GM18508 (cell line): ENCODE data around the gene ENTPD6.
"Not testable (repeated sequence)": the region's sequence is repeated elsewhere in the genome, so short reads cannot be mapped to it uniquely, and the experiment has no call there.

Experiments used
- ATAC-seq: cut with Tn5 transposase; IDR thresholded peaks from one replicate; pipeline ENCODE4 v1.9.1; 2021; ENCODE audit warnings: moderate number of reproducible peaks; ENCODE audit not compliant: insufficient read depth, unreplicated experiment

ENTPD6 gene

DNA sequence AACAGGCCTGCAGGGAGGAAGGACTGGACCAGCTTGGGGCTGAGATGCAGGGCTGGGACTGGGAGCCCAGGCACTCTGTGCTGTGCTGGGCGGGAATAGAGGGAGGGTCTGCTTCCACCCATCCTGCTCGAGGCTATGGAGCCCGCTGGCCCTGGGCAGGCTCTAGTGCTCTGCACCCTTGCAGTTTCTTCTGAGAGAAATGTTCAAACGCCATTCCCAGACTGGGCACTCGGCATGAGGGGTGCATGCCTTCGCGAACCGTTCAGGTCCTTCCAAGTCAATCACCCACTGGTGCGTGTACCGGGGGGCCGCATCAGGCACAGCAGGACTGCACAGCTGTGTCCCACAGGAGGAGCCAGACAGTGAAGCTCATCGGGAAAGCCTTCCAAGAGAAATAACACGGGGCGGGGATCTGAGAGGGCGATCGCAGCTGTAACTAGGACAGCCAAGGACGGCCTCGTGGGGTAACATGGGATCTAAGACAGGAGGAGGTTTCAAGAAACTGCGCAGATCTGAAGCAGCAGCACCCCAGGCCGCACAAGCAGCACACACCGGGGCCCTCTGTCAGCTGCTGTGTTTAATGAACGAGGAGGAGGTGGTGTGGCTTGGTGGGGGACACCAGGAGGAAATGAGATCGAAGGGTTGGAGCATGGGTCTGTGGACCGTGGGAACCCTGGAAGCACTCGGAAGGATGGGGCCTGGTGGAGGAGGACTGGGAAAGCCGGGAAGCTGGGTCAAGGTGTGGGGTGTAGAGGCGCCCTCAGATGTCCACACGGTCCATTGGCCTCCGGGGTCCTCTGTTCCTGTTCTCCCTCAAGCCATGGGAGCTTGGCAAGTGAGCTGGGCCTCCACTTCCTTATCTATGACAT is 26.3 kb downstream of the ENTPD6 start:
- ATAC-seq: no peak

DNA sequence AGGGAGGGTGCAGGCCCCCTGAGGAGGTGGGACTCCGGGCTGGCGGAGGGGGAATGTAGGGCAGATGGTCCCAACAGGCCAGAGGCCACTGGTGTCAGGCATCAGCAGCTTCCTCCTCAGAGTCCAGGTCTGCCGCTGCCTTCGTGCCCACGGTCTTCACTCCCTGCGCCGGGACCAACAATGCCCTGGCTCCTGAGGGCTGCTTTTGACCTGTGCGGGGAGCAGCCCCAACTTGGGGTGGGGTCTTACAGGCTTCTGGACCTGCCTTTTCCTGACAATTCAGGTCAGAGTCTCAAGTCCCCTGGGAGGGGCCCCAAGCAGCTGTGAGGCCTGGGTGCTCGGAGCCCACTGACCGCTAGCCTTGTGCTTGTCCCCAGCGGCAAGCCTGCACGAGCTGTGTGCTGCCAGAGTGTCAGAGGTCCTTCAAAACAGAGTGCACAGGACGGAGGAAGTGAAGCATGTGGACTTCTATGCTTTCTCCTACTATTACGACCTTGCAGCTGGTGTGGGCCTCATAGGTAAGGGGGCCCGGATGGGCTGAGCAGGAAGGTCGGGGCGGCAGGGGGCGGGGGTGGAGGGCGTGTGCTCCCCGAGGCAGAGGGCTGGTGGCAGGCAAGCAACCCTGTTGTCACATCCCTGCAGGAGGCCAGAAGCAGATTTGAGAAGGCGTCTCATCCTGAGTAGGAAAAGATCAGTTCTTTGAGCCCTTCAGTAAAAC is 27.1 kb downstream of the ENTPD6 start:
- ATAC-seq: no peak

DNA sequence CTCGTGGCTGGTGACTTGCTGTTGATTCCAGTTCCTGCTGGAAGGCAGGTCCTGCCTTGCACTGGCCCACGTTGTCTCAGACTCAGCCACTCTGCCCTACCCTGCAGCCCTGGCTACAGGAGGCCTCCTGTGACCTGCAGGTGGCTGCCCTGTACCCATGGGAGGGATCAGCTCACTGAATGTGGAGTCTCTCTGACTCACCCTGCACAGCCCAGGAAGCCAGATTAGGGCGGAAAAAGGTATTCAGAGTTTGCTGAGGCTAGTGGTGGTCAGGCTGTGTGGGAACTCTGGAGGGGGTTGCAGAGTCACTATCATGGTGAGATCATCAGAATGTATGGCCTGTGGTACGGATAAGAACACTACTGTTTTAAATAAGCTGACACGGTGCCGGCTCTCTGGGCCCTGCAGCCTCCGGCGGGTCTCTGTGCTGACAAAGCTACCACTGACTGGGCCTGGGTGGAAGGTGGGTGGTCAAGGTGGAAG is 27.7 kb downstream of the ENTPD6 start:
- no peak for ATAC-seq

DNA sequence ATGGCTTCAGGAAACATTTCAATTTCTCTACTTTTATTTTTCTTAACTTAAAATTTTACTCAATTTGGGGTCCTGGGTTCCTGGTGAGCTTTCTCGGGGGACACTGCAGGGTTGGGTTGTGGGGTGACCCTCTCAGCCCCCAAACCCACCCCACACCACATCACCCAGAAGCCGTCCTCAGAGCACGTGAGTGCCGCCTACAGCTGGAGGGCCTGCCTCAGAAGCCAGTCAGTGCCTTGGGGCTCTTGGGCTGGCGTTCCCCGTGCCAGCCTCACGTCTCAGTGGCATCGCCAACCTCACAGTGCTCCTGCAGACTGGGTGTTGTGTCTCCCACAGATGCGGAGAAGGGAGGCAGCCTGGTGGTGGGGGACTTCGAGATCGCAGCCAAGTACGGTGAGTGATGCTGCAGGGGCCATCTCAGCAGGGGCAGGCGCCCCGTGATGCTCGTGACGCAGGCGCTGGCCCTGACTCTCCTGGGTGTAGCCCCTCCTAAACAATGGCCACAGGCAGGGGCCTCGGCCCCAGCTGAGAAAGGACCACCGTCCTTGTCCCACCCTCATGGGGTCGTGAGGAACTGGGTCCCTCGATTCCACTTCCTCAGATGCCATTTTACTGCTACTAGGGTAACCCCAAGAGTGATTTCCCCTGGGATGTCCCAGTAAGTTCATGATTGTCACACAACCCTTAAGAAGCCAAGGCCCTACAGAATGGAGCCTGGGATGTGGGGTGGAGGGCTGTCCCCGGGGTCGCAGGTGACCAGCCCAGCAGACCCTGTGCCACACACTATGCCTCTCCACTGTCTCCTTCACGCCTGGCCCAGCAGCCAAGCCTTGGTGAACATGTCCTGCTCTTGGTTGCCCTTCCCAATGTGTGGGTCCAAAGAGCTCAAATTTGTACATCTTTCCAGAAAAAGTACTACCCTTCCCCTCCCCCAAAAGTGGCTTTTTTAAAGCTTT is 28.5 kb downstream of the ENTPD6 start:
- no peak for ATAC-seq

DNA sequence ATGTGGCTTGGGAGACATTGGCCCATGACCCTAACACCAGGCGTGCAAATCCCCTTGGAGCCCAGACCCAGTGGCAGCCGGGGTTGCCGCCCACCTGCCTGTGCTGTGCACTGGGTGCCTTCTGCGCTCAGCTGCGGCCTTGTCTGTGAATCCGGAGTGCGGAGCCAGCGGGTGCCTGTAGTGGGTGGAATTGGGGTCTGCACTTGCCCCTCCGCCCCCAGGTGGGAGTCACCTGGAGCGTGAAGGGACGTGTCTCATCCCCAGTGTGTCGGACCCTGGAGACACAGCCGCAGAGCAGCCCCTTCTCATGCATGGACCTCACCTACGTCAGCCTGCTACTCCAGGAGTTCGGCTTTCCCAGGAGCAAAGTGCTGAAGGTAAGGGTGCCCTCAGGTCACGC is 29.4 kb downstream of the ENTPD6 start:
- ATAC-seq: no peak

DNA sequence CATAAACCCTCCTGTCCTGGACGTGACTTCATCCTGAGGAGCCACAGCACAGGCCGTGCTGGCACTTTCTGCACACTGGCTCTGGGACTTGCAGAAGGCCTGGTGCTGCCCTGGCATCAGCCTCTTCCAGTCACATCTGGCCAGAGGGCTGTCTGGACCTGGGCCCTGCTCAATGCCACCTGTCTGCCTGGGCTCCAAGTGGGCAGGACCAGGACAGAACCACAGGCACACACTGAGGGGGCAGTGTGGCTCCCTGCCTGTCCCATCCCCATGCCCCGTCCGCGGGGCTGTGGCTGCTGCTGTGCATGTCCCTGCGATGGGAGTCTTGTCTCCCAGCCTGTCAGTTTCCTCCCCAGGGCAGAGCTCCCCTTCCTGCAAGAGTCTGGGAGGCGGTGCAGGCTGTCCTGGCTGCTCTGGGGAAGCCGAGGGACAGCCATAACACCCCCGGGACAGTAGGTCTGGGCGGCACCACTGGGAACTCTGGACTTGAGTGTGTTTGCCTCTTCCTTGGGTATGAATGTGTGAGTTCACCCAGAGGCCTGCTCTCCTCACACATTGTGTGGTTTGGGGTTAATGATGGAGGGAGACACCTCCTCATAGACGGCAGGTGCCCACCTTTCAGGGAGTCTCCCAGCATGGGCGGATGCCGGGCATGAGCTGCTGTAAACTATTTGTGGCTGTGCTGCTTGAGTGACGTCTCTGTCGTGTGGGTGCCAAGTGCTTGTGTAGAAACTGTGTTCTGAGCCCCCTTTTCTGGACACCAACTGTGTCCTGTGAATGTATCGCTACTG is 30.3 kb downstream of the ENTPD6 start:
- ATAC-seq: no peak

DNA sequence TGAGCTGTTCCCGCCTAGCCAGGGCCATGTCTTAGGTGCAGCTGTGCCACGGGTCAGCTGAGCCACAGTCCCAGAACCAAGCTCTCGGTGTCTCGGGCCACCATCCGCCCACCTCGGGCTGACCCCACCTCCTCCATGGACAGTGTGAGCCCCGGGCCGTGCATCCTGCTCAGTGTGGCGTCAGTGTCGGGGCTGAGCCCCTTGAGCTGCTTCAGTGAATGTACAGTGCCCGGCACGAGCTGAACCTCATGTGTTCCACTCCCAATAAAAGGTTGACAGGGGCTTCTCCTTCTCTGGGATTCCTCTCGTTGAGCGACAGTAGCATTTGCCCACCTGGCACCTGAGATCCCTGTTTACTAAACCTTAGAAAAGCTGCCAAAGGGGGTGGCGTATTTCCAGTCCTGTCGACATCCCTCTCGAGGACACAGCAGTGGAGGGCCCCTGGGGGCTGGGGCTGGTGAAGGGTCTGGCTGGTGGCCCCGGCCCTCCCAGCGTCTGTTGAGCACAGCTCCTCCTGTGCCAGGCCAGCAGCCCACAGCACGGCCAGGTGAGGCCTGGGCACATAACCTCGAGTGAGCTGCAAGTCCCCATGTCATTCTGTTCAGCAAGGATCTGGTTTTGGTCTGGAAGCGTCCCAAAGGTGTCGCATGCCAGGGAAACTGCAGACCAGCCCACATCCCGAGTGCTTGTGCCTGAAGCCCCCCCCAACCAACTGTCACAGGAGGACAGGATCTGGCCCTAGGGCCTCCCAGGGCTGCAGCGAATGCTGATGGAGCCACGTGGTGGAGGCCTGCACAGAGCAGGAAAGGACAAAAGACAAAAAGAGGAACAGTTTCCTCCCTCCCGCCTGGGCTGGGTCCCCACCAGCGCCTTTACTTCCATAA is 31.2 kb downstream of the ENTPD6 start:
- no peak for ATAC-seq

DNA sequence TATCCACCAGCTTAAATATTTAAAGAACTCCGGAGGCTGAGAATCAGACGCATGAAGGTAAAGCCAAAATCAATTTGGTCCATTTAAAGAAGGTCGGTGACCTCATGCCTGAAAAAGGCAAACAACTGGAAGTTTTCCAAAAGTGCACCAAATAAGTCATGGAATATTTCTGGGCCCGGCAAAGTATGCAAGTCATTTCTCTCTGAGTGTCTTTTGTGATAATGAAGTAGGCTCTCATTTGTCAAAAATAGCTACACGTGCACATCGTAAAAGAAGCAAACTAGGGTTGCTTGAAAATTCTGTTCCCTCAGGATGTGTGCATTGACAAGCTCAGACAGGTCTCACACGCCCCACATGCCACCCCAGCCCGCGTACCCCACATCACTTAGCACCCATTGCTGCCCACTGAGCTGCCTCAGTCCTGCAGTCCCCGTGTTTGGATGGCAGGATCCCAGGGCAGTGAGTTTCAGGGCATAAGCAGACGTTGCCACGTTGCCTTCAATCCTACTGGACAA is 31.9 kb downstream of the ENTPD6 start:
- ATAC-seq: no peak

DNA sequence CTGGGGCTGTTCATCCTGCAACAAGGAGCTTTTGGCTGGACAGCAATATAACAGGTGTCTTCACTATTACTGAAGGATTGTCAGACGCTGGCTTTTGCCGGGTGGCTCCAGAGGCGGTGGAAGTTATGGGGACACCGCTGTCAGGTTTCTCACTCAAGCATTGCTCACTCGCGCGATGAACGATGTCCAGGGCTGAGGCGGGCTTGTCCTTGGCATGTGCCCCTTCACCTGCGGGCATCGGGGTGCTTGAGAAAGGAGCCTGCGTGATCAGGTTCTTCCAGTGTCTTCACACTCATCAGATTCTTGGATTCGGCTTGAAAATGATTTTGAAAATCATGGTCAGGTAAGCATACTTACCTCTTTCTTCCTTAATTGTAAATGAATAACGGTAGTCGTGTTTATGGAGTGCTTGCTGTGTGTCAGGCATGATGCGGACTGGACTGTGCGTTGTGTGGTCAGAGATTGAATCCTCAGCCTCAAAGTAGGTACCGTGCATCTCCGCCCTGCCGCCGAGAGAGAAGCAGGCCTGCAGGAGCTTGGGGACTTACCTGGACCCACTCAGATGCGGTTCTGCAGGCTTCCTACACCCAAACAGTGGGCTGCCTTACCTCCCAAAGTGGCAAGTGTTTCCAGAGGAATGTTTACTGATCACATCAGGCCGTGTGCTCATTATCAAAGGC is 34.1 kb downstream of the ENTPD6 start:
- no peak for ATAC-seq

DNA sequence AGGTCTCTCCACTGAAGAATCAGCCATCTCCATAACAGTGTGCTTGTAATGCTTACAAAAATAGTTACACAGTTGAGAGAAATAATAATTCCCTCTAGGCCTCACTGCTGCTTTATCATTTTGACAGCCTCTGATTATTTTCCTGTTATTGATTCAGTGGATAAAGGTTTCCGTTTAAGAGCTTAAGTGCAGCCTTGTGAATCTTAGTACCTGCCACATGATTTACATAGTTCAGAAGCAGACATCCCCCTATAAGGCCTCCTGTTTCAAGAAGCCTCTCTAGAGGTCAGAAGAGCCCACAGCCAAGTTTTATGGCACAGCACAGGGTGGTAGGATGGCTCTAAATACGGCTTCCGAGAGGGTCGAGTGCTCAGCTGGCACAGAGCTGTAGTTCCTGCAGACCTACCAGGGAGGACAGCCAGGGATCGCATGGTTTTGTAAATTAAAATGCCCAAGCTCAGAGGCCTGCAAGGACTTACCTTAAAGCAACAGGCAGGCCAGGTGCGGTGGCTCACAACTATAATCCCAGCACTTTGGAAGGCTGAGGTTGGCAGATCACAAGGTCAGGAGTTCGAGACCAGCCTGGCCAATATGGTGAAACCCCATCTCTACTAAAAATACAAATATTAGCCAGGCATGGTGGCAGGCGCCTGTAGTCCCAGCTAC is 34.8 kb downstream of the ENTPD6 start:
- peak; percentile 89 for ATAC-seq

DNA sequence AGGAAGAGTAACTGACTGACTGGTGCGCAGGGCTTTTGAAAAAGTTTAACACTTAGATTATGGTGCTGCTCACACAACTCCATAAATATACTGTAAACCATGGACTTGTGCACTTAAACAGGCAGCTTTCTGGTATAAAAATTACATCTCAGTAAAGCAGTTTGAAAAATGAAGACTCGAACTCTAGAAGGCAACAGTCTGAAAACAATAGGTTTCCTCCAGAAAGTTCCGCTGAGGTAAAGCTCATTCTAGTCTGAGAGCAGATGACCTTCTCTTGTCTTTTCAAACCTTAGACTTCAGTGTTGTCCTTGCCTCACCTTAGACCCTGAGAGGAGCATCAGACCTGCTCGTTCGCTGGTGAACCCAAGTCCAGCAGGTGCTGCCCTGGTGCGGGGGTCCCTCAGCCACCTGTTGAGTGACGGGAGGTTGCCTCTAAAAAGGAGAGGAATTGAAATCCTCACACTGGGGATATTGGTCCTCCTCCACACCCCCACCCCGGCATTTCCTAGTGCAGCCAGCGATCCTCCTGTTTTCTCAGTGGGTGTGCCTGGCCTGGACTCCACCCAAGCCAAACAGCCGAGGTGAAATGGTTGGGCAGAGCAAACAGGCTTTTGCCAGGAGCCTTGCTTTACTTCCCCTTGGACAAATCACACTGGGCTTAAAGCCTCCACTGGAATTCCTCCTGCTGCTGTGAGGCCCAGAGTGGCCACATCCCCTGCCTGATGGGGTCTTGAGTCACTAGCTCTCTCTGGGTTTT is 37.7 kb downstream of the ENTPD6 start:
- ATAC-seq: no peak

DNA sequence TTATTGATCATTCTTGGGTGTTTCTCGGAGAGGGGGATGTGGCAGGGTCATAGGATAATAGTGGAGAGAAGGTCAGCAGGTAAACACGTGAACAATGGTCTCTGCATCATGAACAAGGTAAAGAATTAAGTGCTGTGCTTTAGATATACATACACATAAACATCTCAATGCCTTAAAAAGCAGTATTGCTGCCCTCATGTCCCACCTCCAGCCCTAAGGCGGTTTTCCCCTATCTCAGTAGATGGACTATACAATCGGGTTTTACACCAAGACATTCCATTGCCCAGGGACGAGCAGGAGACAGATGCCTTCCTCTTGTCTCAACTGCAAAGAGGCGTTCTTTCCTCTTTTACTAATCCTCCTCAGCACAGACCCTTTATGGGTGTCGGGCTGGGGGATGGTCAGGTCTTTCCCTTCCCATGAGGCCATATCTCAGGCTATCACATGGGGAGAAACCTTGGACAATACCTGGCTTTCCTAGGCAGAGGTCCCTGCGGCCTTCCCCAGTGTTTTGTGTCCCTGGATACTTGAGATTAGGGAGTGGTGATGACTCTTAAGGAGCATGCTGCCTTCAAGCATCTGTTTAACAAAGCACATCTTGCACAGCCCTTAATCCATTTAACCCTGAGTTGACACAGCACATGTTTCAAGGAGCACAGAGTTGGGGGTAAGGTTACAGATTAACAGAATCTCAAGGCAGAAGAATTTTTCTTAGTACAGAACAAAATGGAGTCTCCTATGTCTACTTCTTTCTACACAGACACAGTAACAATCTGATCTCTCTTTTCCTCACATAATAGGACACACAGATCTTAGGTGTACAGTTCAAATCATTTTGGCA is 38.7 kb downstream of the ENTPD6 start:
- not testable (repeated sequence) for ATAC-seq

DNA sequence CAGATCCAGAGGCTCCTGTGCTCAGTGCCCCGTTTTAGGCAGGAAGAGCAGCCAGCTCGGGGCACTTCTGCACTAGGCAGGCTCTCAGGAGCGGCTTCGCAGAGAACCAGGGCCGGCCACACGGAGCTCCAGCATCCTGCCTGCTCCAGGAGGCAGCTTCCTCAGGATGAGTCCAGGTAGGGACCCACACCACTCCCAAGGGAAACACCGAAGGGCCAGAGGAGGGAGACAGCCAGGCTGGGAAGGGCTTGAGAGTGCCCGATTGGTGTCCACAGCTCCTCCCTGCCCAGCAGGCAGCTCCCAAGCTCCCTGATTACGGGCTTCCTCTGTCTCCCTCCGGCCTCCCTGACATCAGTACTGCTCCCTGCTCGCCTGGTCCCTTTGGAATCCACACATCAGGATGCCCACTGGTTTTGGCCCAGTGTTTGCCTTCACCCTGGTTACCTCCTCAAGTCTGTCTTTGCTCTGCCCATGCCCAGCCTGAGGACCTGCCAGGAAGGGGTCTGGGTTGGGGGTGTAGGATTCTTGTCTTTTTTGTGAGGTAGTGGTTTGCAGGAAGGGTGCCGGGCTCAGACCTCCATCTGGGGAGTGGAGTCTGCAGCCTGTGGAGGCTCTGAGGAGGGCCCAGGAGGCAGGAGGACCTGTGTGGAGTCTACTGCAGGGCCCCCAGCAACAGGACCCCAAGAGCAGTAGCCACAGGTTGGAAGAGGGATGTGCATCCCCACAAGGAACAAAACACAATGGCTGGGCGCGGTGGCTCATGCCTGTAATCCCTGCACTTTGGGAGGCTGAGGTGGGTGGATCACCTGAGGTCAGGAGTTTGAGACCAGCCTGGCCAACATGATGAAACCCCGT is 41.2 kb downstream of the ENTPD6 start:
- no peak for ATAC-seq

DNA sequence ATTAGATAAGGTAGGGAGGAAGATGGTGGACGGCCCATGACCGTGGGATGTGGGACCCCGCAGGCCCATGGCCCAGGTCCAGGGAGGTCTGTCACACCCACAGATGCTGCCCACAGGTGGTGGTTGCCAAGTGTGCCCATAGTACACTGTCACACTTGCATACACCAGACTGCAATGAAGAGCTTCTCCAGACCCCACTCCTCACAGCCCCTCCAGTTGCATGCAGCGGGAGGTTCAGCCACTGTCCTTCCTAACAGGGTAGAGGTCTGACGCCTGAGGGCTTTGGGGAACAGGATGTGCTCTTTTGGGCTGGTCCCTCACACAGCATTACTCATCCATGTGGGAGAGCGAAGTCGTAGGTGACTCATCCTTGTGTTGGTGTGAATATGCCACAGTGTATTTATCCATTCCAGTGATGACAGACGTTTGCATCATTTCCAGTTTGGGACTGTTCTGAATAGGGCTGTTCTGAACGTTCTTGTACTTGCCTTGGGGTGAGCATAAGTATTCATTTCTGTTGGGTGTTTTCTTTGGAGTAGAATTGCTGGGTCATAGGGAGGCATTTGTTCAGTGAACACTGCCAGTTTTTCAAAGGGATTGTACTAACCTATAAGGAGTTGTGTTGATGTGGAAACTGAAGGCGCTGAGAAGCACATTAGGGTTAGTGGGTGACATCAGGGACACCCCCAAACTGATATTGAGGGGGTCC is 42.3 kb downstream of the ENTPD6 start:
- no peak for ATAC-seq
